Stimulated activated CD8-positive, alpha-beta memory T cell treated with anti-CD3 and anti-CD28 coated beads, Interleukin-12 subunit alpha, Interleukin-12 subunit beta, amount 100 ng/mL, for 4 hours (primary cell): ENCODE measurements around the gene MTIF2.
"Not testable (repeated sequence)": the region's sequence is repeated elsewhere in the genome, so short reads cannot be mapped to it uniquely, and the experiment has no call there.

Source experiments
- DNase-seq: peaks from one replicate; pipeline ENCODE4 v3.0.0-alpha.2; 2020; ENCODE audit warnings: low read depth

Gene MTIF2

GRCh38 chr2:55191888-55192287 lies 77.1 kb downstream of the MTIF2 start:
- not testable (repeated sequence) for DNase-seq

- not testable (repeated sequence) for DNase-seq
These were observed 82.2 kb downstream of the MTIF2 start for GRCh38 chr2:55186837-55187236.
